ENCODE measurements around the gene PSAPL1.

PSAPL1 gene

GRCh38 chr4:7430368-7430964 is 4.3 kb downstream of the PSAPL1 start:
- DNase-seq: no peak

DNA sequence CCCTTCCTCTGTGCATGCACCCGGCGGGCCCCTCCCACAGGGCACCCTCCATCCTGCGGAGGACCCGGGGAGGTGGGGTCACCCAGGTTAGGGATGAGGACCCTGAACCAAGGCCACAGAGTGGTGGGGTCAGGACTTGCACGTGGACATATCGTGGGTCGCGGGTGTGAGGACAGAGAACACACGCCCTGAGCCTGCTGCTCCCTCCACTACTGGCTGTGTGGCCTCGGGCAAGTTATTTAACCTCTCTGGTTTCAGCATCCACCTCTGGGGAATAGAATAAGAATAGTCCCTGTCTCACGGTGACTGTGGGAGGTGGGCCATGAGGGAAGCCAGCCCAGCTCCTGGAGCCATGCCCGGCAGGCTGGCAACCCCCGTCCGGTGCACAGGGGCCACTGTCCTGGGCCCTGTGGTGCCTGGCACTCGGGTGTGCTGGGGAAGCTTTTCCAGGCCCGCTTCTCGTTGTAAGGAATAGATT is 5.1 kb downstream of the PSAPL1 start:
- no peak for DNase-seq

GRCh38 chr4:7429069-7429416 is 5.7 kb downstream of the PSAPL1 start:
- no peak for DNase-seq

GRCh38 chr4:7428261-7429068 is 6.3 kb downstream of the PSAPL1 start:
- DNase-seq: no peak

DNA sequence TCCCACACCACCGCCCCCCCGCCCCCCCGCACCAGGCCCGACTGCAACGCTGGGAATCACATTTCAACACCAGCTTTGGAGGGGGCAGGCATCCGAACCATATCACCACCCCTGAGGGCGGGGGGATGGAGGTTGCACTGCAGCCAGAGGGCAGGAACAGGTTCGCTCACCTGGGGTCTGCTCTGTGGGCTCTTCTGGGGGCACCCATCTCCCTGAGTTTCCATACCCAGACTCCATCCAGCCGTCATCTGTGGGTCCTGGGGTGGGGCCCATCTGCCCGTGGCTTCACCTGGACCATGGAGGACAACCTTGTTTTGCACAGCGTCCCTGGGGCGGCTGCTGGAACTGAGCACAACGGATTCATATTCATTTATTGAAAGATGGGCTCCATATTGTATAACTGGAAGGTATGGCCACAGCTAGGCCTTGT is 6.9 kb downstream of the PSAPL1 start:
- no peak for DNase-seq

DNA sequence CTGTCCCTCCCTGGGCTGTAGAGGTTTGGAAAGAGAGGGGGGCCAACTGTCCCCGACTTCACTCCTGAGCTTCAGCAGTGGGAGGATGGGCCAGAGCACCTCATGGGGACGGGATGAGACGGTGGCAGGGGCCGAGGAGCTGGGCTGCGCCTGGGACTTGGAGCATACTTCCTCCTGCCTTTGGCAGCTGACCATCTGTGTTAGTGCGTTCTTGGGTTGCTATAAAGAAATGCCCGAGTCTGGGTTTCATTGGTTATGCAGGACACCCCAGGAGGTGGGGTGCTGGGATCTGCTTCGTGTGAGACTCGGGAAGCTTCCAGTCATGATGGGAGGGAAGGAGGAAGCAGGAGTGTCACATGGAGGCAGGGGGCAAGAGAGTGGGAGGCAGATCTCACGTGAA is 7.4 kb downstream of the PSAPL1 start:
- no peak for DNase-seq

DNA sequence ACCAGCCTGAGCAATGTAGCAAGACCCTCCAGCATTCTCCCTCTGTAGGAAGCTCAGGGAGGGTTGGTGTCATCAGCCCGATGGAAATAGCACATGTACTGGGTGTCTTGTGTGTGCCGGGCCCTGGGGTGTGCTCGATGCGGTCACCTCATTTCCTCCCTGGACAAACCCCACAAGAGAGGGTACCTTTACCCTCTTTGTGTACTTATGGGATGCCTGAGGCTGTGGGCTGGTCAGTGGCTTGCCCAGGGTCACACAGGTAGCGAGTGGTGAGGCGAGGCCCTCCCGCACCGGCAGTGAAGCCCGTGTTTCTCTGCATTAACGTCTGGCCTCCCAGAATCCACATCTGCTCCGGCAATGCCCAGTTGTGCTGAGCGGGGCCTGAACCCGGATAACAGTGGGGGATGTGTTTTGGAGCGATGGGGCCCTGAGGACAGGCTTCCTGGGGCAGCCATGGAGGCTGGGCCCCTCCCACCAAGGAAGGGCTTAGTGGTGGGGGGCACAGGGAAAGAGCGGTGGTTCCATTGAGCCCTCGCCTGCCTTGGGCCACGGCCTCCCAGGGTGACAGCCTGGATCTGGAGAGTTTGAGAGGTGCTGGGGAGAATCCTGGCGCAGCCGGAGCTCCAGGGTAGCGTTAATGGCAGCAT is 8.1 kb downstream of the PSAPL1 start:
- no peak for DNase-seq

DNA sequence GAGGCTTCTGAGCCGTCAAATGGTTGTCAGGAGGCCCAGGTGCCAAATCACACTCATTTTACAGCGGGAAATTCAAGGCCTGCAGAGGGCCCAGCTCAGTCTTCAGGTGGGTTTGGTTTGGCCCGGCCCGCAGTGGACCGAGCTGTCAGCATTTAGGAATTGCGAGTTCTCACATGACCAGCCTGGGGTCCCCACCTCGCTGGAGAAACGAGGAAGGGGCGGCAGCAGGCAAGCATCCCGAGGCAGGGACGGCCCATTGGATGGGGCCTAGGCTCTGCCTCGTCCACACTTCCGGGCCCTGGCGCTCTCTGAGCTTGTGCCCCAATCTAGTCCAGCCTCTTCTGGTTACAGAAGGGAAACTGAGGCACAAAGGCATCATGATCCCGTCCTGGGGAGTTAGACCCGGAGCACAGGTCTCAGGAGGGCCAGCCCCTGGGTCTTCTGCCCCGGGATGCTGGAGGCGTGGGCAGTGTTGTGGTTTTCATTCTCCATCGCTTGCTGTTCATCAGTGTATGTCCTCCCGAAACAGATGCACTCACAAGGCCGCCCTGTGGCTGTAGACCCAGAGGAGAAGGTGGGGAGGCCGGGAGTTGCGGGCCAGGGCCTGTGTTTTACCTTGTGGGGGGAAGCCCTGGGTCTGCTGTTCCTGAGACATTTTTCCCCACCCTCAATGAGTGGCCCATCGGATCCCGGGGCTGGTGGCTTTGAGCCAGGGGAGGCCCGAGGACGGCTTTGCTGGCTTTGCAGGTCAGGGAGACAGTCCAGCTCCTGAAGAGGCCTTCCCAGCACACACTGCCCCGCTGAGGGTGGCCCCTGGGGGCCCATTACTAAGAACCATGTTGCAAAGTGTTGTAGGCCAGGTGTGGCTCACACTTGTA is 8.9 kb downstream of the PSAPL1 start:
- DNase-seq: no peak

DNA sequence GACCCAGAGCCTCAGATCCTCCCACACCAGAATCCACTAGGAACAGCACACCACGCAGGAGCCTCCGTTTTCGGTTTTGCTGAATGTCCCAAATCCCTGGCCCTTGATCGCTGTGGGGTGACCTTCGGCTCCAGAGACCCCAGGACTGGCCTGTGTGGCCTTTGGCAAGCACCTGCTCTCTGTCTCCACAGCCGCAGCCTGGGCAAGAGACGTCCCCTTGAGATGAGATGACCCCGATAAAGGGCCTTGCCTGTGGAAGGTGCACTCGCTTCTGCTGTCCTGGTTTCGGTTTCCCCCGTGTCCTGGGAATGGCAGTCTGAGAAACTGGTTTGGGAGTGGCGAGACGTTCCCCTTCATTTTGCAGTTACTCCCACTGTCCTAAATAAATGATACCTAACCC is 9.6 kb downstream of the PSAPL1 start:
- no peak for DNase-seq

GRCh38 chr4:7424553-7425111 is 10.1 kb downstream of the PSAPL1 start:
- DNase-seq: no peak

DNA sequence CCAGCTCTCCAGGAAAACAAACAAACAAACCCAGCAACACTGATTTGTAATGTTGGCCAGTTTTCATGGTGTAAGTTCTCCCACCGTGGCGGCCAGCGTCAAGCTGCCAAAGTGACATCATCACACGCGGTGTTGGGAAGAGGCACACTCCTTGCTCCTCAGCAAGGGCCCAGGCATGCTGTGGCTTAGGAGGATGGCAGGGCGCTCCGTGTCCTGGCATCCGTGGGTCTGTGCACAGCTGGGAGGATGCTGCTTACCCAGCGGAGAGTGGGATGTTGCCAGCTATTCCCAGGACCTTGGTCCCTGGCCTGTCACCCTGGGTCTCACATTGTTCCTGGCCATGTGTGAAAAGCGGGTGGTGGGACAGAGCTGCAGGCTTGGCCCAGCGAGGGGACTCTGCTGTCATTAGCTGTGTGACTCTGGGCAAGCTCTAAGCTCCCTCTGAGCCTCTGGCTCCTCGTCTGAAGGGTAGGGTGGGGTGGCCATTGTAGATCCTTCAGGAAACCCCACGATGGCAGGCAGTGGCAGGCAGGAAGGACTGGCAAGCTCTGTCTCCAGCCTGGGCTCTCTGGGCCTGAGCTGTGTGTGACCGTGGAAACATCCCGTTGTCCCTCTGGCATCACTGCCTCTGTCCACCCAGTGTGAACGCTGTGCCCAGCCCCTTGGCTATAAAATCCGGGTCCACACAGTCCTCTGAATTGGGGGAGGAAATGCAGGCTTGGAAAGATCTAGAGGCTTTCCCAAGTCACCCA is 10.8 kb downstream of the PSAPL1 start:
- DNase-seq: no peak

DNA sequence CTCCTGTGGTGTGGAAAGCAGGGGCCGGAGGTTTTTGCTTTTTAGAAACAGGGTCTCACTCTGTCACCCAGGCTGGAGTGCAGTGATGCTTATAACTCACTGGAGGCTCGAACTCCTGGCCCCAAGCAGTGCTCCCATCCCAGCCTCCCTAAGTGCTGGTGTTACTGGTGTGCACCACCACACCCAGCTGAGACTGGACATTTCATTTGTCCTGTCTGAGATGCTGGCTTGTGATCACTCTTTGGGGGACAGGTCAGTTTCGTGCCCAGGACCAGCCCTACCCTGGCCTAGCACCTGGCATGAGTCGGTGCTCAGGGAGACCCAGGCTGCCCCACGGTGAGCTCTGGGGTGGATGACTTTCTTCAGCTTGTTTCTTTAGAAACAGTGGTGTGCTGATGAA is 11.3 kb downstream of the PSAPL1 start:
- DNase-seq: no peak

GRCh38 chr4:7422898-7423180 is 11.9 kb downstream of the PSAPL1 start:
- no peak for DNase-seq

GRCh38 chr4:7422151-7422897 is 12.4 kb downstream of the PSAPL1 start:
- no peak for DNase-seq

GRCh38 chr4:7421356-7422150 is 13.2 kb downstream of the PSAPL1 start:
- no peak for DNase-seq

GRCh38 chr4:7420661-7421040 is 14.1 kb downstream of the PSAPL1 start:
- DNase-seq: no peak

- no peak for DNase-seq
Measured at GRCh38 chr4:7419961-7420660, 14.6 kb downstream of the PSAPL1 start.

DNA sequence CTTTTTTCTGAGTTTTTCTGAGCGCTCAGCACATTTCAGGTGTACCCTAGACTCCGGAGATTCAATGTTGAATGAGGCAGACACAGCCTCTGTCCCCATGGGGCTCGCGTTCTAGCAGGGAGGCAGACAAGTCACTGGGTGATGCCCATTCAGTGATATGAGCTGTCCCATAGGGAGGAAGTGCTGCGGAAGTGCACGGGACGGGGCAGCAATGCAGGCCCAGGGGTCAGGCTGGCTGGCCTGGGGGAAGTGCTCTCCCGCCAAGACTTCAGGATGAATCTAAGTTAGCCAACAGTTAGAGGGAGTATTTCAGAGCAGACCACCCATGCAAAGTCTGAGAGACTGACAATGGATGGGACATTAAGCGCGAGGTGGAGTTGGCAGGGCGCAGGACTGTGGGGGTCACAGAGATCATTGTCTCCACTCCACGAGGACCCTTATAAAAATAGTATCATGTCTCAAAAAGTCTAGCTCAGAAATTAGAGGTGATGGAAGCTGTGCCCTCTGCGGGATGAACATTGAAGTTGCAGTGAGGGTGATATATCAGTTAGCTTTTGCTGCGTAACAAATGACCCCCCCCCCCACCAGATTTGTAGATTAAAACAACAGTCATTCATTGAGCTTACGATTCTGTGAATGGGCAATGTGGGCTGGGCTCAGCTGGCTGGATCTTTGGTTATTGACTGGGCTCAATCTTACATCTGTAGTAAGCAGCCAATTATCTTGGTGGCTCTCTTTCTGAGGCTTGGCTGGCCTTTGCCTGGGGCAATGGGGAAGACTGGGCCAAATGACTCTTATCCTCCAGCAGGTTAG is 16.4 kb downstream of the PSAPL1 start:
- DNase-seq: no peak

DNA sequence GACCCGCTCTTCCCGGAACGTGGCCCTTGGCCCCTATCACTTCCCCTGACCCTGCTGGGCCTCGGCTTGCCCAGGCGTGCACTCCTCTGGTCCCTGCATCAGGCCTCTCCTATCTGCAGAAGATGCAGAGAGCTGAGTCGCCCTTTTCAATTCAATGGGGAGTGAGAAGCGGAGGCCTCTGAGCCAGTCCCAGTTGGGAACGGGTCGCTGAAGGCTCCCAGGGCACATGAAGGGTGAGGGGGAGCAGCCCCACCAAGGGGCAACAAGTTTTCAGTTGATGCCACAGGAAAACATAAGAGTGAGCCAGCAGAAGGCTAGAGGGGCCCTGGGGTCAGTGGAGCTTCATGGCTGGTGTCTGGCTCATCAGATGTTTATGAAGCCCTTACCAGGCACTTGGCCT is 17.1 kb downstream of the PSAPL1 start:
- no peak for DNase-seq

Measured in activated CD4-positive, alpha-beta T cell treated with anti-CD3 and anti-CD28 coated beads for 4 hours (primary cell).